Brain microvascular endothelial cell (primary cell): ENCODE measurements around the gene KLHL29.

Experiments
- DNase-seq: peaks from one replicate; pipeline ENCODE4 v3.0.0-alpha.2; 2020
- H3K27ac ChIP-seq: fragments of 250-450 bp; sonication (Bioruptor Pico); 2 replicates; pipeline ENCODE4 v1.5.1; 2020; ENCODE audit warnings: mild to moderate bottlenecking, moderate library complexity
- H3K27me3 ChIP-seq: fragments of 250-450 bp; sonication (Bioruptor Pico); replicated peaks from 2 replicates; pipeline ENCODE4 v1.5.1; 2020; ENCODE audit warnings: mild to moderate bottlenecking
- H3K36me3 ChIP-seq: fragments of 250-450 bp; sonication (Bioruptor Pico); replicated peaks from 2 replicates; pipeline ENCODE4 v1.5.1; 2020; ENCODE audit warnings: mild to moderate bottlenecking
- H3K4me3 ChIP-seq: 2 replicates; pipeline ENCODE4 v1.5.1; 2011; ENCODE audit warnings: low read depth, mild to moderate bottlenecking, control low read depth, low read length, moderate library complexity
- in situ Hi-C: cut with HindIII; loops from 2 replicates; pipeline ENCODE4 v1.10.0; 2017; ENCODE audit warnings: low sequenced_read_pairs, low pct_ligation_motif_present
- TF ChIP-seq, protein P1 (sequence below): IDR thresholded peaks from 2 replicates; pipeline ENCODE4 v1.5.1; 2011; ENCODE audit warnings: low read depth, mild to moderate bottlenecking, moderate library complexity, low read length, control low read depth, inconsistent platforms; ENCODE audit errors: missing control alignments

The KLHL29 gene

DNA sequence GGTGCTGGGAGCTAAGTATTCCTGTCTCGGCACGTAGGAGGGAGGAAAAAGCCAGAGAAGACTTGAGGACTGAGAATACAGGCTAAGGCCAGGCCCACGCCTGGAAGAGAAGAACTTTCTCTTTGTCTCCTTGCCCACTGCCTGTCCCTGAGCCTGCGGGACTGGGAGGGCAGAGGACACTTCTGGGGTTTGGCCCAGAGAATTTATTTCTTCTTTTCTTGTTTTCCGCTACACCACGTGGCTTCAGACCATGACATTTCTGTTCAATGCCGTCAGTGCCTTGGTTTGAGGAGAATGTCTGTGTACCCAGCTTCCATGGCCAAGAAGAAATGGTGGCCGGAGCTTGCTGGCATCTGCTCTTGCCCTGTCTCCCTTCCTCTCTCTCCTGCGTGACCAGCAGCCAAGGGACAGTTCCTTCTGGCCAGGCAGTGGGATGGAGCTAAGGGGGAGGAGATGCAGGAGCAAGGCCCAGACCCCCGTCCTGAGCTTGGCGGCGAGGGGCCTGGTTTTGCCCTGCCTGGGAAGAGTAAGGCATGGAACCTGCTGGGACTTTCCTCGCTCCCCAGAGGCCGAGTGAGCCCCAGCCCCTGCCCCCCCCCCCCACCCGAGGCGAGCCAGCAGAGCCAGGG is 140.3 kb downstream of the KLHL29 start:
- no peaks in the 10 kb centered on the region for H3K36me3 ChIP-seq
- in situ Hi-C loops: no loop called here
- DNase-seq: no peak
- H3K4me3 ChIP-seq: no peak overlapping the region
- TF ChIP-seq, protein P1, sequence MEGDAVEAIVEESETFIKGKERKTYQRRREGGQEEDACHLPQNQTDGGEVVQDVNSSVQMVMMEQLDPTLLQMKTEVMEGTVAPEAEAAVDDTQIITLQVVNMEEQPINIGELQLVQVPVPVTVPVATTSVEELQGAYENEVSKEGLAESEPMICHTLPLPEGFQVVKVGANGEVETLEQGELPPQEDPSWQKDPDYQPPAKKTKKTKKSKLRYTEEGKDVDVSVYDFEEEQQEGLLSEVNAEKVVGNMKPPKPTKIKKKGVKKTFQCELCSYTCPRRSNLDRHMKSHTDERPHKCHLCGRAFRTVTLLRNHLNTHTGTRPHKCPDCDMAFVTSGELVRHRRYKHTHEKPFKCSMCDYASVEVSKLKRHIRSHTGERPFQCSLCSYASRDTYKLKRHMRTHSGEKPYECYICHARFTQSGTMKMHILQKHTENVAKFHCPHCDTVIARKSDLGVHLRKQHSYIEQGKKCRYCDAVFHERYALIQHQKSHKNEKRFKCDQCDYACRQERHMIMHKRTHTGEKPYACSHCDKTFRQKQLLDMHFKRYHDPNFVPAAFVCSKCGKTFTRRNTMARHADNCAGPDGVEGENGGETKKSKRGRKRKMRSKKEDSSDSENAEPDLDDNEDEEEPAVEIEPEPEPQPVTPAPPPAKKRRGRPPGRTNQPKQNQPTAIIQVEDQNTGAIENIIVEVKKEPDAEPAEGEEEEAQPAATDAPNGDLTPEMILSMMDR: no peak
- no peaks in the 10 kb centered on the region for H3K27me3 ChIP-seq
- no peak overlapping the region for H3K27ac ChIP-seq

DNA sequence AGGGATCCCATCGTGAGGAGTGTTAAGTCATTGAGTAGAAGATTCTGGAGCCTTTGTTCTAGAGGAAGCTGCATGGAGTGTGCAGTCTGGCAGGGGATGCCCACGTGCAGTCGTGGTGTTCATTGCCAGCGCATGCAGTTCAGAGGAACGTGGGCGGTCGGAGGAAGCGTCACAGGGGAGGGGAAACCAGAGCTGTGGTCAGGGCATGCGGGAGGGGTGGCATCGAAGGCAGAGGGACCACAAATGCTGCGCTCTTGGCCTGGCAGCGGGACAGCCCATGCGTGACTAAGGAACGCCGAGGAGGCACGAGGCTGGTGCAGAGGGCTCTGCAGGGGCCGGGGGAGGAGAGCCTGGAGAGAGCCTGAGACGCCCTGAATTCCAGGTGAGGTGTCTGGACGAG is 141.1 kb downstream of the KLHL29 start:
- in situ Hi-C loops: no loop called here
- no peaks in the 10 kb centered on the region for H3K36me3 ChIP-seq
- no peaks in the 10 kb centered on the region for H3K27me3 ChIP-seq
- TF ChIP-seq, protein P1: no peak
- no peak overlapping the region for H3K27ac ChIP-seq
- no peak for DNase-seq
- H3K4me3 ChIP-seq: no peak overlapping the region

DNA sequence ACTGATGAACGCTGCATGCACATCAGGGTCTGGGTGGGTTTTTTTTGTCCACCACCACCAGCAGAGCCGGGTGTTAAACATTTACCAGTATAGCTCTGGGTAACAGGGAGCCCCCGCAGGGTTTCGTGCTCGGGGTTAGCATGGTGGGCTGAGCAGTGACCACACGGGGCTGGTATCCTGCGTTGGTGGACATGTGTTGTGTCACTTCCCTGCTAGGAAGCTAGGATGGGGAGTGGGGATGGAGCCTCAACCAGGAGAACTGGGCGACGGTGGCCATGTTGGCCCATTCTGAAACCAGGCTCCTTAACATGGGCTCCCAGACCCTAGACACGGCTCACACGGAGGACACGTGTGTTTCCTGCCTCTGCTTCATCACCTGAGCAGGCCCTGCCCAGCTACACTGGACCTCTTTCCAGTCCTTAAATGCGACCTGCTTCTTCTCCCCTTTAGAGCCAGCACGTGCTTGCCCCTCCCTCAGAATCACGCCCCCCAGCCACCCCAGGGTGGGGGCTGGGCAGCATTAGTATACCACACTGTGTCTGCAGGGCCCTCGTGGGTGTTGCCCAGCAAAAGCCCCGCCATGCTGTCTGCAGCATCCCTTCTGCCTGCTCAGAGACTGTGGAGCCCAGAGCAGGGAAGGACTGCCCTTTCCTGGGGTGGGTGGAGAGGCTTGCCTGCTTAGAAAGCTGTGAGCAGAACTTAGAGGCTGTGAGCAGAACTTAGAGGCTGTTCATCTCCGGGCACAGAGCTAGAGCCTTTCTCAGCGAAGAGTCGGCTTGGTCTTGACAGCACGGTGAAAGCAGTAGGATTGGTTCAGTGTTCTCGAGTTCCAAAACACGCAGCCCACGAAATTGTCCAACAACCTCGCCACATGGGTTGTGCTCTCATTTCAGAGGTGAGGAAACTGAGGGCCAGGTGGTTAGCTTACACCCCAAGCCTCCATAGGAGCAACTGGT is 142.1 kb downstream of the KLHL29 start:
- no peaks in the 10 kb centered on the region for H3K36me3 ChIP-seq
- H3K4me3 ChIP-seq: no peak overlapping the region
- no peaks in the 10 kb centered on the region for H3K27me3 ChIP-seq
- no peak overlapping the region for H3K27ac ChIP-seq
- TF ChIP-seq, protein P1: no peak
- DNase-seq: no peak
- in situ Hi-C loops: no loop called here

DNA sequence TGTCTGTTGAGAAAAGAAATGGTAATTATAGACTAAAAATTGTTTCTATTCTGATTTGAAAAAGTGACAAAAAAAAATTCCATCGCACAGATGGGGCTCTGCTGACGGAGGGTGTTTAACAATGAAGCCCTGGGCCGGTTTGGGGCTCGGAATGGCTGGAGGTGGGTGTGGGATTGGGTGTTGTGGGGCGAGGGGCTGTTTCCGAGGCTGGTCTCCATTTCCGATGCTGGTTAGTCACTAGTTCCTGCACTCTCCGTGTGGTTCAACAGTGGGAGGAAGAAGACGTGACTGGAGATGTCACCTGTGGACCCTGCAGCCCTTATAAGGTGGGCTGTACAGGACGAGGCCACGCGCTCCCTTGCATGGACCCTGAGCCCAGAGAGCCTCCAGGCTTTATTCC is 143.2 kb downstream of the KLHL29 start:
- TF ChIP-seq, protein P1: no peak
- Histone ChIP-seq H3K27me3 (no peaks in the 10 kb centered on the region), H3K36me3 (no peaks in the 10 kb centered on the region)

DNA sequence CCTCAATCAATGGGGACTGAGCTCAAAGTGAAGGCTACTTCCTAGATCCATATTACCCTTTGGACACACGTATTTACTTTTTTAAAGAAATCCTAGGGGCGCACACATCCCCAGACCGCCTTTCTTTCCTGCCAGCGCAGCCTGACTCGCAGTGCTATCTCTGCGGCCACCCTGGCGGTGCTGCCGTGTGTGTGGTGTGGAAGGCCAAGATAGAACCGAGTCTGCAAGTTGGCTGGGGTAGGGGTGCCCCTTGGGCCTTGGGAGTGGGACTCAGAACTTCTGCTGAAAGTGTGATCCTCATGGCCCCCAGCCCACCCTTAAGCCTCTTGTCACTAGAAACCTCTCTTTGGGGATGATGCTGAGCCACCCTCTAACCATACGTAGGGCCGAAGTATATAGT is 143.7 kb downstream of the KLHL29 start:
- no peaks in the 10 kb centered on the region for H3K27me3 ChIP-seq
- no peaks in the 10 kb centered on the region for H3K36me3 ChIP-seq
- H3K4me3 ChIP-seq: no peak overlapping the region
- in situ Hi-C loops: no loop called here
- DNase-seq: no peak
- no peak overlapping the region for H3K27ac ChIP-seq
- TF ChIP-seq, protein P1: no peak

More for the DNA sequence above, 143.2 kb downstream of the KLHL29 start:
- Histone ChIP-seq H3K4me3 (no peak overlapping the region), H3K27ac (no peak overlapping the region)
- DNase-seq: no peak
- in situ Hi-C loops: no loop called here
